ENCODE data around the gene FBXL7. TPM values are rescaled to one million over a fixed set of nuclear protein-coding genes. Genes with fewer than 3 reads are reported as not detected.

The FBXL7 gene
- total RNA-seq, 4 donors from 2014 or later = 1.9 to 5.9 (median 3.0) TPM

GRCh38 chr5:15535938-15536337 is 36.0 kb downstream of the FBXL7 start:
- no peak for DNase-seq (ENCODE audit: low spot score in 2 of 2)
- Histone ChIP-seq H3K36me3 (no peaks in the 10 kb centered on the region), H3K9me3 (no peaks in the 10 kb centered on the region), H3K27ac (no peak overlapping the region), H3K4me3 (no peak overlapping the region), H3K4me1 (peaks cover 2% of the 10 kb centered on the region), H3K27me3 (no peaks in the 10 kb centered on the region)
- TF ChIP-seq EP300 (IDR thresholded peaks at IDR 0.05) (no peak), POLR2A (IDR thresholded peaks at IDR 0.05) (no peak), CTCF (IDR thresholded peaks at IDR 0.05) (no peak), POLR2AphosphoS5 (IDR thresholded peaks at IDR 0.05) (no peak)
- WGBS = 93% methylated on average over 4 of the region's 4 CpGs

GRCh38 chr5:15538516-15538915 is 38.5 kb downstream of the FBXL7 start:
- DNase-seq (ENCODE audit: low spot score in 2 of 2) = no peak
- 61% methylated on average over 2 of the region's 2 CpGs for WGBS
- H3K36me3 ChIP-seq = no peaks in the 10 kb centered on the region
- no peaks in the 10 kb centered on the region for H3K4me1 ChIP-seq
- H3K27ac ChIP-seq = no peak overlapping the region
- no peaks in the 10 kb centered on the region for H3K9me3 ChIP-seq
- no peak for TF ChIP-seq CTCF (IDR thresholded peaks at IDR 0.05)
- H3K4me3 ChIP-seq = no peak overlapping the region
- H3K27me3 ChIP-seq = no peaks in the 10 kb centered on the region

- H3K9me3 ChIP-seq = no peaks in the 10 kb centered on the region
- 87% methylated on average over 2 of the region's 2 CpGs for WGBS
- DNase-seq (ENCODE audit: low spot score in 2 of 2) = no peak
- H3K27me3 ChIP-seq = no peaks in the 10 kb centered on the region
- no peak for TF ChIP-seq EP300 (IDR thresholded peaks at IDR 0.05)
- no peak for TF ChIP-seq CTCF (IDR thresholded peaks at IDR 0.05)
- TF ChIP-seq POLR2A (IDR thresholded peaks at IDR 0.05) = no peak
- no peak for TF ChIP-seq POLR2AphosphoS5 (IDR thresholded peaks at IDR 0.05)
- H3K4me1 ChIP-seq = no peaks in the 10 kb centered on the region
- H3K4me3 ChIP-seq = no peak overlapping the region
- H3K36me3 ChIP-seq = no peaks in the 10 kb centered on the region
- no peak overlapping the region for H3K27ac ChIP-seq
Observed at GRCh38 chr5:15539951-15540350, 40.0 kb downstream of the FBXL7 start.

GRCh38 chr5:15544039-15544438 is 44.1 kb downstream of the FBXL7 start:
- H3K4me3 ChIP-seq = no peak overlapping the region
- DNase-seq (ENCODE audit: low spot score in 2 of 2) = no peak
- WGBS = 82% methylated on average over 4 of the region's 4 CpGs
- H3K4me1 ChIP-seq = no peaks in the 10 kb centered on the region
- H3K27me3 ChIP-seq = no peaks in the 10 kb centered on the region
- no peaks in the 10 kb centered on the region for H3K36me3 ChIP-seq
- H3K27ac ChIP-seq = no peak overlapping the region
- TF ChIP-seq CTCF (IDR thresholded peaks at IDR 0.05) = no peak
- H3K9me3 ChIP-seq = no peaks in the 10 kb centered on the region

GRCh38 chr5:15545082-15545481 is 45.1 kb downstream of the FBXL7 start:
- TF ChIP-seq EP300 (IDR thresholded peaks at IDR 0.05) (no peak), POLR2A (IDR thresholded peaks at IDR 0.05) (no peak), CTCF (IDR thresholded peaks at IDR 0.05) (no peak), POLR2AphosphoS5 (IDR thresholded peaks at IDR 0.05) (no peak)
- Histone ChIP-seq H3K27me3 (no peaks in the 10 kb centered on the region), H3K4me1 (no peaks in the 10 kb centered on the region), H3K9me3 (no peaks in the 10 kb centered on the region), H3K4me3 (no peak overlapping the region), H3K27ac (no peak overlapping the region), H3K36me3 (no peaks in the 10 kb centered on the region)
- WGBS = 95% methylated on average over 2 of the region's 2 CpGs
- no peak for DNase-seq (ENCODE audit: low spot score in 2 of 2)

All from suprapubic skin (tissue), 4 donors.